ENCODE data around the gene ODAD2.
"Not testable (repeated sequence)": the region's sequence is repeated elsewhere in the genome, so short reads cannot be mapped to it uniquely, and the experiment has no call there.

Gene ODAD2

DNA sequence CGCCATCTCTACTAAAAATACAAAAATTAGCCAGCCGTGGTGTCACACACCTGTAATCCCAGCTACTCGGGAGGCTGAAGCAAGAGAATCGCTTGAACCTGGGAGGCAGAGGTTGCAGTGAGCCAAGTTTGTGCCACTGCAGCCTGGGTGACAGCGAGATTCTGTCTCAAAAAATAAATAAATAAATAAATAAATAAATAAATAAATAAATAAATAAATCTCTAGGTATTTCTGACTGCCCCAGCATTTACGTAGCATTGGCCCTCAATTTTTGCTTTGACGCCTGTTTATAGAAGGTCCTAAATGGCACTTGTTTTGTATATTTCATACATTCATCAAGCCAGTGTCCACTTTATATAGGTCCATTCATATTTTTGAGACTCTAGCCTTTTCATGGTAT lies 28.9 kb downstream of the ODAD2 start:
- DNase-seq = not testable (repeated sequence)

- DNase-seq = no peak
Measured at GRCh38 chr10:27959093-27959715, 39.7 kb downstream of the ODAD2 start.

DNA sequence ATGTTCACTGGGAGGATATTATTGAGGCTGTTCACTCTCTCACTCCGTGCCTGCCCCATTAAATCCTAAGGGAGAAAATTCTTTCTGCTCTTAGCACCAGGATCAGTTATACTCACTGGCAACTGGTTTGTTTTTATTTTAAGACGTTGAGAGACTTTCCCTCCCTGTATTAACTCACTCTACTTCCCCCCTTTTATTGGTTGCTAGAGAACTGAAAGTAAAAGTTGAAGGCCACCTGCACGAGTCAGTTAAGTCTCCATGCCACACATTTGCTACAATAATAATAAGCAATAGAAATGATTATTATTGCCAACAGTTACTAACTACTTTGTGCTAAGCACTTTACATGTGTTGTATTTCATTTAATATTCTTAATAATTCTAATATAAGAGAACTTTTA lies 40.5 kb downstream of the ODAD2 start:
- DNase-seq = not testable (repeated sequence)

- no peak for DNase-seq
Measured at GRCh38 chr10:27950242-27950564, 48.7 kb downstream of the ODAD2 start.

- no peak for DNase-seq
Measured at GRCh38 chr10:27949528-27950241, 49.2 kb downstream of the ODAD2 start.

DNA sequence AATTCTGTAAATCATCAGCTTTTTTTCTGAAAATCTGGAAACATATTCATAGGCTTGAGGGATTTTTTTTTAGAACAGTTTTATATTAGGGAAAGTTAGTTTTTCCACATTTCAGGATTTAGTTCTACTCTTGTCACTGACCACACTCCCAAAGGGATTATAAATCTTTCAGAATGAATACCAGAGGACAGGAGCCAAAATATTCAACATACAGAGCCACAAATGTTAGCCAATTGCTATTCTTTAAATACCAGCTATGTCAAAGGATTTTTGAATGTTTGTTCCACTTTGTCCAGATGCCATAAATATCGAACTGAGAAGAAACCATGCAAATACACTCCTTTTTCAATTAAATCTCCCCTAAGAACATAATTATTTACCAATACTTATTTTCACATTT lies 50.7 kb downstream of the ODAD2 start:
- no peak for DNase-seq

DNA sequence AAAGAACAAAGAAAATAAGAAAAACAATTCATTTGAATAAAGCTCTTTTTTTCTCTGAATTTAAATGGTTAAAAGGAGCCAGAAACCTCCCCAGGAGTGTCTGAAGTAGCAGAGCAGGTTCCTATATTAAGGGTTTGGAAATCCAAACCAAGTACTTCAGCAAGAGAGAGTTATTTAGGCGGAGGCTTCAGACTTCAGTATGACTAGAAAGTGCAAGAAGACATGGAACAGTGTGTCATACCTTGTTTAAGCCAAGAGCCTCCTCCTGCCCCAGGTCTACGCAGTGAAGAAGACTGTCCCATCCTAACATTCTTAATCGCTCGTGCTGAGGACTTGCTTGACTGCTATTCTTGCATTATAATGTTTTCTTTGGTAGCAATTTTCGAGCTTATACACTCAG lies 51.3 kb downstream of the ODAD2 start:
- DNase-seq = no peak

GRCh38 chr10:27944005-27944404 lies 54.9 kb downstream of the ODAD2 start:
- no peak for DNase-seq

- DNase-seq = no peak
Measured at GRCh38 chr10:27914888-27915287, 84.0 kb downstream of the ODAD2 start.

DNA sequence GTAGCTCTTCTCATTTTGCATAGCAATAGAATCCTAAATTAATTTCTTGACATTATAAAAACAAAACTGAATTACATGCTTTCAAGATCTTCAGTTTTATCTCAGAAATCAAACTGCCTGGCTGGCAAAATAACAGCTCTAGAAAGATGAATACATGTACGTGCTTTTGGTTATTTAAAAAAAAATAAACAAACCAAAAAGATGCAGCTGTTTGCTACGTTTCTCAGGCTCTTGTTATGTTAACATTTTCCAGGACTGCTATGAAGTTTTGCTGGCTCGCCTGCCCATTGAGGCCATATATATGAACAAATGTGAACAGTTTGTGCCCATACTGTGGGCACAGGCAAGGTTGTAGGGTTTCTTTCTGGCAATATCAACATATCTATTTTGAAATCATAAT lies 86.6 kb downstream of the ODAD2 start:
- no peak for DNase-seq

- DNase-seq = no peak
Measured at GRCh38 chr10:27911539-27911938, 87.3 kb downstream of the ODAD2 start.

DNA sequence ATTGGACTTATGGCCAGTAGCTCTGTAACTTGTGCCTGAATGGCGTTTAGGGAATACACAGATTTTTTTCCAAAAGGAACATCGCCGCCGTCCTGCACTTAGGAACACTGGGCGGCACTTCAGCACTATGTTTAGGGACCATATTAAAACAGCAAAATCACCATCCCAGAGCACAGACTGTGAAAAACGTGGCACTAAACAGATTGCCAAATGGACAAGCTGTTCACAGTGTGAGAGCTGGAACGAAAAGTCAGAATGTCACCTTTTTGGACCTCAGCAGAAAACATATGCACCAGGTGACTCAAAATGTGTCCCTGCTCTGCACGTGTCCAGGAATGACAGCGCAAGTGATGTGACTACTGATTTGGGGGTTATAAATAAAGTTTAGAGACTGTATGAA lies 87.9 kb downstream of the ODAD2 start:
- no peak for DNase-seq

DNA sequence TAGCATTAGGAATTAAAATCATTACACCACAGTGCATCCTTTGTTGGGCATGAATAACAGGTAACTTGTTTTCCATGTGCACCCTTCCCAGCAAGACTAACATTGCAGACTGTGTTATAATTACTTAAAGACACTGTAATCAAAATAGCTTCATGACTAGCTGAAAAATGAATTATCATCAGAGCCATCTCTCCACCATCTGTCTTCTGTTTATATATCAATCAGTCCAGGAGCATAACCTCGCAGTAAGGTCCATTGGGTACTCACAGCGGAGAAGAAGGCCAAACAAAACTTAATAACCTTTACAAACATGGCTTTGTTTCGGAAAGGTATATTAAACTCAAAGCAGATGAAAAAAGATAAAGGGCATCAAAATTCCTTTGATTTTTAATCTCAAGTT lies 90.6 kb downstream of the ODAD2 start:
- DNase-seq = no peak

DNA sequence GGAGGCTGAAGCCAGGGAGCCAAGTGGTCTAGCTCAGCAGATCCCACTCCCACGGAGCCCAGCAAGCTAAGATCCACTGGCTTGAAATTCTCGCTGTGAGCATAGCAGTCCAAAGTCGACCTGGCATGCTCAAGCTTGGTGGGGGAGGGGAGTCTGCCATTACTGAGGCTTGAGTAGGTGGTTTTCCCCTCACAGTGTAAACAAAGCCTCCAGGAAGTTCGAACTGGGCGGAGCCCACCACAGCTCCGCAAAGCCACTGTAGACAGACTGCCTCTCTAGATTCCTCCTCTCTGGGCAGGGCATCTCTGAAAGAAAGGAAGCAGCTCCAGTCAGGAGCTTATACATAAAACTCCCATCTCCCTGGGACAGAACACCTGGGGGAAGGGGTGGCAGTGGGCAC lies 99.4 kb downstream of the ODAD2 start:
- DNase-seq = not testable (repeated sequence)

DNA sequence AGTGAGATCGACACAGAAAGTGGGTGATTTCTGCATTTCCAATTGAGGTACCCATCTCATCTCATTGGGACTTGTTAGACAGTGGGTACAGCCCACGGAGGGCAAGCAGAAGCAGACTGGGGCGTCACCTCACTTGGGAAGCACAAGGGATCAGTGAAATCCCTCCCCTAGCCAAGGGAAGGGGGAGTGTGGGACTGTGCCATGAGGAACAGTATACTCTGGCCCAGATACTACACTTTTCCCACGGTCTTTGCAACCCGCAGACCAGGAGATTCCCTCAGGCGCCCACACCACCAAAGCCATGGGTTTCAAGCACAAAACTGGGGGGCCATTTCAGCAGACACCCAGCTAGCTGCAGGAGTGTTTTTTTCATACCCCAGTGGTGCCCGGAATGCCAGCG lies 99.8 kb downstream of the ODAD2 start:
- no peak for DNase-seq

DNA sequence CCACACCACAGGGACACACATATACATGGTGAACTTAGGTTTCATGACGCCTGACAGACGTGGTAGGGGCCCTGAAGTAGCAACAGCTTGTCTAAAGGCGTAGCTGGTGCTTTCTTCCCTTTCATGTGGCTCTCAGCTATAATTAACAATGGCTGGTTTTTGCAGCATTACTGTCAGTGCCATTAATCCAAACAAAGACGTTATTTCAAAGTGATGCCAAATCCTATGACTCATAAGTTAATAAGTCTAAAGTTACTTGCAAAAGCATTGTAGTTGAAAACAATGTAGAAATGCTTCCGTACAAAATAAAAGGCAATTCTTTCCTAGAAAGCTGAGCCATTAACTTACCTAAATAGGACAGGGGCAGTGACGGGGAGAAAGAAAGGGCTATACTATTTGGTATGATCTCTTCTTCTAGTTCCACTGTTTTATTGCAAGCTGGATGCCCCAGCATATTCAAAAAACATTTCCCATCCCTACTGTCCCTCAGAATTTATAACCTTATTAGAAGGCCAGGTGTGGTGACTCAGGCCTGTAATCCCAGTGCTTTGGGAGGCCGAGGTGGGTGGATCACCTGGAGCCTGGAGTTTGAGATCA lies 105.4 kb downstream of the ODAD2 start:
- no peak for DNase-seq

- DNase-seq = no peak
Measured at GRCh38 chr10:27890971-27891370, 107.9 kb downstream of the ODAD2 start.

DNA sequence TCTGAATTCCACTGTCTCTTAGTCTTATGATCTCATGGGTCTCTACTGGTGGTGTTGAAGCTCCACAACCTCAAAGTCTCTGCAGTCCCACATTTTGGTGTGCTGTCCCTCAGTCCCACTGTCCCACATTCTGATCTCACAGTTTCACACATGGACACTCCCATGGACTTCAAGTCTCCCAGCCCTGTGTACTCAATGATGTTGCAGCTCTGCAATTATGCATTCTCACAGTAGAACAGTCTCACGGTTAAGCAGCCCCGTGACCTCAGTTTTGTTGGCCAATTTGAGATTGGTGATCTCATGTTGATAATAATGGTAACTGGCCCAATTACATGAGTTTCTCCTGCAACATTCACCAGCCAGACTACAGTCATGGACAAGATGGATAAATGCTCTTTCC lies 109.4 kb downstream of the ODAD2 start:
- no peak for DNase-seq

GRCh38 chr10:27884185-27884641 lies 114.7 kb downstream of the ODAD2 start:
- no peak for DNase-seq

- no peak for DNase-seq
Measured at GRCh38 chr10:27878281-27878680, 120.6 kb downstream of the ODAD2 start.

GRCh38 chr10:27865221-27865635 lies 133.7 kb downstream of the ODAD2 start:
- DNase-seq = no peak

GRCh38 chr10:27861781-27862180 lies 137.1 kb downstream of the ODAD2 start:
- no peak for DNase-seq

GRCh38 chr10:27857616-27858015 lies 141.3 kb downstream of the ODAD2 start:
- DNase-seq = peak; percentile 1

DNA sequence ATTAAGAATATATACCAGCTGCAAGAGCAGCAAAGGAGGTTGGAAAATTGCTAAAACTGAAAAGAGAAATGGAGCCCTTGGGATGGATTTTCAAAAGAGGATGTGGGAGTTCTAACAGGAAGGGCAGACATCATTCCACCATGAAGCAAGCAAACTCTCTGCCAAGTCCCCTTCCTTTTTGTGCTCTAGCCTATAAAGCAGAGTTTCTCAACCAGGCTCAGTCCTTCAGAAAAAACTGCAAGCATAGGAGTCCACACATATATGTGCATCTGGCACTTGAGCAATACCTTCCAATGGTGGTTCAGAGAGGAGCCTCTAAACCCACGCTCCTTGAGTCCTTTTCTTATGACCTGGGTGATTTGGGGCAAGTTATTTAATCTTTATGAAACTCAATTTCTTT lies 154.7 kb downstream of the ODAD2 start:
- DNase-seq = no peak

DNA sequence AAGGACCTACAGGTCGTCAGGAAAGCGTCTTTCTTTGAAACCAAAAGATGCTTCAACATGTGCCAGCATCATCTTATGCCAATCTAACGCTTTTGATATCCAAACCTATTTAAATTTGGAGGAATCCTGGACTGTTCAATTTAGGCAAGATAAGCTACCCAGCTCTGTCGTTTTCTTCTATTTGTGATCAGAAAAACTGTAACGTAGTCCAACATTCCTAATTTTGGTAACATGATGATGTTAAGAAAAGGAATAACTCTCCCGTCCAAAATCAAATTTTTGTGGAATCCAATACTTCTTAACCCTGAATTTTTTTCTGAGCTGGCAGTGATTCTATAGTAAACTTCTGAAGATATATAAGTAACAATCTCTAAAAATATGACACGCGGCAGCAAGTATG lies 160.0 kb downstream of the ODAD2 start:
- DNase-seq = no peak
